CD8-positive, alpha-beta memory T cell (primary cell): ENCODE results near the gene LNX1. TPM values are rescaled to one million over a fixed set of nuclear protein-coding genes. Genes with fewer than 3 reads are reported as not detected.

Experiments
- CTCF ChIA-PET: fragments of 350-600 bp; sonication (Branson Sonifier 250); formaldehyde crosslinking; loops from one replicate; lab custom pipeline; 2021; ENCODE audit warnings: antibody characterized with exemption; lab: Charles Lee
- POLR2A ChIA-PET: fragments of 350-600 bp; sonication (Branson Sonifier 250); formaldehyde crosslinking; loops from one replicate; lab custom pipeline; 2021; ENCODE audit warnings: antibody characterized with exemption; lab: Charles Lee
- DNase-seq, 5 donors: peaks; one replicate each; pipeline versions ENCODE4 v3.0.0 to v3.0.0-alpha.2; 2020 to 2022; ENCODE audit warnings: mixed read lengths in 1 of 5
- H3K27ac ChIP-seq: one replicate; pipeline ENCODE4 v1.7.0; 2013; ENCODE audit warnings: low read depth, mild to moderate bottlenecking, low read length, moderate library complexity
- H3K27me3 ChIP-seq: 2 replicates; pipeline ENCODE4 v1.7.0; 2013; ENCODE audit warnings: low read length, mild to moderate bottlenecking; ENCODE audit not compliant: insufficient read depth, poor library complexity, severe bottlenecking
- H3K36me3 ChIP-seq: 2 replicates; pipeline ENCODE4 v1.7.0; 2013; ENCODE audit warnings: mild to moderate bottlenecking, low read length, moderate library complexity; ENCODE audit not compliant: insufficient read depth
- H3K4me1 ChIP-seq: 2 replicates; pipeline ENCODE4 v1.7.0; 2013; ENCODE audit warnings: mild to moderate bottlenecking, low read length, moderate library complexity; ENCODE audit not compliant: insufficient read depth
- H3K4me3 ChIP-seq: 2 replicates; pipeline ENCODE4 v1.7.0; 2013; ENCODE audit warnings: mild to moderate bottlenecking, low read length
- H3K9me3 ChIP-seq: 2 replicates; pipeline ENCODE4 v1.7.0; 2013; ENCODE audit warnings: mild to moderate bottlenecking, low read length
- H3K27ac Mint-ChIP-seq, 8 donors: one replicate each; pipeline ENCODE4 v1.8.0; 2020 to 2021; ENCODE audit warnings: mixed read lengths in 8 of 8, mild to moderate bottlenecking in 6 of 8, inconsistent platforms in 3 of 8, moderate library complexity in 3 of 8
- H3K27me3 Mint-ChIP-seq, 2 donors: one replicate each; pipeline ENCODE4 v1.8.0; 2020 to 2021; ENCODE audit warnings: mixed read lengths in 2 of 2, mild to moderate bottlenecking in 1 of 2, moderate library complexity in 1 of 2
- H3K36me3 Mint-ChIP-seq, 3 donors: one replicate each; pipeline ENCODE4 v1.8.0; 2020 to 2021; ENCODE audit warnings: mixed read lengths in 3 of 3, inconsistent platforms in 1 of 3, mild to moderate bottlenecking in 1 of 3
- H3K4me1 Mint-ChIP-seq, 3 donors: one replicate each; pipeline ENCODE4 v1.8.0; 2020 to 2021; ENCODE audit warnings: mixed read lengths in 3 of 3, inconsistent platforms in 1 of 3, mild to moderate bottlenecking in 1 of 3
- H3K4me3 Mint-ChIP-seq, 7 donors: one replicate each; pipeline ENCODE4 v1.8.0; 2020 to 2021; ENCODE audit warnings: mixed read lengths in 7 of 7, mild to moderate bottlenecking in 6 of 7, moderate library complexity in 4 of 7, inconsistent platforms in 2 of 7
- H3K9me3 Mint-ChIP-seq, 5 donors: one replicate each; pipeline ENCODE4 v1.8.0; 2020 to 2022; ENCODE audit warnings: mixed read lengths in 5 of 5, mild to moderate bottlenecking in 3 of 5, moderate library complexity in 2 of 5, inconsistent platforms in 1 of 5
- polyA plus RNA-seq: library from polyadenylated mRNA; unstranded; fragments of 300-500 nt; fragmentation: Illumina TruSeq; gene quantifications from one replicate; pipeline ENCODE4 v1.2.3, GENCODE V29; 2021
- total RNA-seq, 2 experiments: library from RNA; stranded (reverse); gene quantifications; one replicate each; pipeline ENCODE4 v1.2.3, GENCODE V29; 2021

LNX1 gene
- total and polyA plus RNA-seq, 3 experiments from 2014 or later = 0.30 TPM; not detected in 2

DNA sequence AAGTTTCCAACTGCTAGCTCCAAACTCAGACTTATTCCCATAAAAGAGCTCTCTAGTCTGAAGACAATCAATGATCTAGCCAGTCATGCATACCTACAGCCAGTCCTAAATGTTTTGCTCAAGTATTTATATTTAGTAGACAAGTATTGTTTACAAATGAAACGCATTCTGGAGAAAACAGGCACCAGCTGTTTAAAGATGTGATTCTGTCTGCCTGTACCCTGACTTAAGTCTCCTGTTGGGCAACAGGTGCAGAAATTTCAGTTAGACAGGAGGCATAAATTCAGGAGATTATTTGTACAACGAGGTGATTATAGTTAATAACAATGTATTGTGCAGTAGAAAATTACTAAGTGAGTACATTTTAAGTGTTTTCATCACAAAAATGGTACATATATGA, 28.9 kb downstream of the LNX1 start:
- no peaks in the 10 kb centered on the region for H3K36me3 Mint-ChIP-seq
- H3K9me3 Mint-ChIP-seq = peaks cover 0 to 1% (median 0%) of the 10 kb centered on the region in 5 donors
- no peak for DNase-seq
- ChIA-PET POLR2A (no interaction called here), CTCF (no interaction called here)
- no peak overlapping the region for H3K4me3 Mint-ChIP-seq
- no peaks in the 10 kb centered on the region for H3K4me1 Mint-ChIP-seq
- H3K9me3 ChIP-seq = no peaks in the 10 kb centered on the region
- no peaks in the 10 kb centered on the region for H3K36me3 ChIP-seq
- no peaks in the 10 kb centered on the region for H3K4me1 ChIP-seq
- peaks cover 6 to 7% of the 10 kb centered on the region in 2 donors for H3K27me3 Mint-ChIP-seq
- H3K4me3 ChIP-seq = no peak overlapping the region
- no peaks in the 10 kb centered on the region for H3K27me3 ChIP-seq
- no peak overlapping the region for H3K27ac Mint-ChIP-seq
- H3K27ac ChIP-seq = no peak overlapping the region

DNA sequence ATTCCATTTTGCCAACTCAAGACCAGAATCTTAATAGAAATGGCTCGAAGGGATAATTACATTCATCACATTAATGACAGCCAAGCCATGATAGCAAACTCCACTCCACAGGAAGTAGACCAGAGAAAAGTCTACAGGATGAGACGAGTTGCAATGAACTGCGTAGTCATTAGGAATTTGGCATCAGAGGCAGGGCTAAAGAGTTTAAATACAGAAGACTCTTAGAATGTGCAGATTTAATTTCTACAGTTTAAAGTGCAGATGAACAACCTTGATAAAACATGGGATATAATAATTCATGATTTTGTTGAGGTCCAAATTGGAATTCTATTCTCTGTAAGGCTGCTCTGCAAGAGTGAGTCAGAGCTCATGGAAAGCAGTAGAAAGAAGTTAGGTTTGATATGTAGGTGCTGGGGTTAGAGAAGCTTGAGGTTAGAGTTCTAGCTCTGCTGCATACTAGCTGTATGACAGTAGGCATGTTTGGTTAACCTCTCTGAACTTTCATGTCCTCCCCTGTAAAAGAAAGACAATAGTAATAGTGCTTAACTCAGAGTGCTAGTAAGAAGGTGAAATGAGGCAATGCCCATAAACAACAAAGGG, 32.2 kb downstream of the LNX1 start:
- DNase-seq = no peak
- no peaks in the 10 kb centered on the region for H3K36me3 ChIP-seq
- peaks cover under 1 to 14% of the 10 kb centered on the region in 2 donors for H3K27me3 Mint-ChIP-seq
- no peaks in the 10 kb centered on the region for H3K9me3 ChIP-seq
- H3K27me3 ChIP-seq = no peaks in the 10 kb centered on the region
- no peak overlapping the region for H3K4me3 ChIP-seq
- H3K4me3 Mint-ChIP-seq = no peak overlapping the region
- H3K4me1 ChIP-seq = no peaks in the 10 kb centered on the region
- H3K4me1 Mint-ChIP-seq = no peaks in the 10 kb centered on the region
- ChIA-PET CTCF (no interaction called here), POLR2A (no interaction called here)
- H3K27ac ChIP-seq = no peak overlapping the region
- H3K27ac Mint-ChIP-seq = no peak overlapping the region
- H3K9me3 Mint-ChIP-seq = peaks cover 0 to 2% (median 0%) of the 10 kb centered on the region in 5 donors
- no peaks in the 10 kb centered on the region for H3K36me3 Mint-ChIP-seq

DNA sequence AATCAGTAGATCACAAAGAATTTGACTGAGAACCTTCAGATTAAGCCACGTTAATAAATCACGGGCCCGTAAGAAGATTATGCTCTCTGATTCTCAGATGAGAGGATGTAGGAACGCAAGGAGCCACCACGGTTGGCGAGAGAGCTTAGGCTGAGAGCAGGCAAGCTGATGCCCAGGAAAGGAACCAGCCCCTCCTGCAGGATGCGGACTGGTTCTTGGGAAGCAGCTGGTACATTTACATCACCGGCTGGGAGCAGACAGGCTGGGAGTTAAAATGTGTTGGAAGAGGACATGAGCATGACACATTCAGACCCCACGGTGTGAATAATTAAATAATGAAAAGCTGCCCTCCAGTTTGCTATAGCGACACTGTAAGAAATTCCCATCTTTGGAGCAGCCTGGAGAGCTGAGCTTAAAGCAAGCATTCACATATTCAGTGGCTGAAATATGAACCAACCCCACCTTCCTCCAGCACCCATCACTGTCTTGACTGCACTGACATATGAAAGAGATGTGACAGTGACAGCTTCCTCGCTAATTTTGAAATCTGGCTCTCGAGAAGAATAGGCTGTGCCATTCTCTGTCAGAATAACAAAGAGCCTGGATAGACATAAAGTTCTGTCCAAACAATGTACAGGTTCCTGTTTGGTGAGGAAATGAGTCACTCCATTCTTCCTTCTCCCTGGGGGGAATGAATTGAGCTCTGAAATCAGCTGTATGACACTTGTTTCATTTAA, 33.1 kb downstream of the LNX1 start:
- Histone ChIP-seq H3K4me3 (no peak overlapping the region), H3K4me1 (no peaks in the 10 kb centered on the region), H3K27me3 (no peaks in the 10 kb centered on the region), H3K36me3 (no peaks in the 10 kb centered on the region), H3K9me3 (no peaks in the 10 kb centered on the region), H3K27ac (no peak overlapping the region)
- ChIA-PET POLR2A (no interaction called here), CTCF (no interaction called here)
- no peak for DNase-seq
- peaks cover 0 to 14% of the 10 kb centered on the region in 2 donors for H3K27me3 Mint-ChIP-seq
- no peaks in the 10 kb centered on the region for H3K4me1 Mint-ChIP-seq
- no peak overlapping the region for H3K4me3 Mint-ChIP-seq
- H3K9me3 Mint-ChIP-seq = peaks cover 0 to 2% (median 0%) of the 10 kb centered on the region in 5 donors
- H3K27ac Mint-ChIP-seq = no peak overlapping the region
- H3K36me3 Mint-ChIP-seq = no peaks in the 10 kb centered on the region

GRCh38 chr4:53557669-53558064, 33.6 kb downstream of the LNX1 start:
- H3K4me1 ChIP-seq = no peaks in the 10 kb centered on the region
- no peaks in the 10 kb centered on the region for H3K4me1 Mint-ChIP-seq
- H3K4me3 Mint-ChIP-seq = no peak overlapping the region
- H3K9me3 Mint-ChIP-seq = peaks cover 0 to 2% (median 0%) of the 10 kb centered on the region in 5 donors
- no peak for DNase-seq
- no peak overlapping the region for H3K4me3 ChIP-seq
- POLR2A ChIA-PET = no interaction called here
- CTCF ChIA-PET = no interaction called here
- H3K27me3 ChIP-seq = no peaks in the 10 kb centered on the region
- H3K9me3 ChIP-seq = no peaks in the 10 kb centered on the region
- H3K27ac ChIP-seq = no peak overlapping the region
- no peaks in the 10 kb centered on the region for H3K36me3 ChIP-seq
- H3K36me3 Mint-ChIP-seq = no peaks in the 10 kb centered on the region
- no peak overlapping the region for H3K27ac Mint-ChIP-seq
- peaks cover 0 to 14% of the 10 kb centered on the region in 2 donors for H3K27me3 Mint-ChIP-seq

GRCh38 chr4:53556651-53557050, 34.6 kb downstream of the LNX1 start:
- no peaks in the 10 kb centered on the region for H3K4me1 Mint-ChIP-seq
- H3K9me3 Mint-ChIP-seq = peaks cover 0 to 3% (median 0%) of the 10 kb centered on the region in 5 donors
- no peaks in the 10 kb centered on the region for H3K36me3 Mint-ChIP-seq
- ChIA-PET POLR2A (no interaction called here), CTCF (no interaction called here)
- no peaks in the 10 kb centered on the region for H3K9me3 ChIP-seq
- H3K27me3 Mint-ChIP-seq = peaks cover 0 to 7% of the 10 kb centered on the region in 2 donors
- H3K4me3 ChIP-seq = no peak overlapping the region
- H3K4me1 ChIP-seq = no peaks in the 10 kb centered on the region
- no peak overlapping the region for H3K4me3 Mint-ChIP-seq
- H3K27ac ChIP-seq = no peak overlapping the region
- no peaks in the 10 kb centered on the region for H3K27me3 ChIP-seq
- no peaks in the 10 kb centered on the region for H3K36me3 ChIP-seq
- no peak overlapping the region for H3K27ac Mint-ChIP-seq
- DNase-seq = no peak

- Histone ChIP-seq H3K27me3 (no peaks in the 10 kb centered on the region), H3K4me1 (no peaks in the 10 kb centered on the region), H3K9me3 (no peaks in the 10 kb centered on the region), H3K36me3 (no peaks in the 10 kb centered on the region), H3K4me3 (no peak overlapping the region), H3K27ac (no peak overlapping the region)
- no peak overlapping the region for H3K27ac Mint-ChIP-seq
- peaks cover 0 to 5% (median under 1%) of the 10 kb centered on the region in 5 donors for H3K9me3 Mint-ChIP-seq
- ChIA-PET POLR2A (no interaction called here), CTCF (no interaction called here)
- peaks cover 0 to 8% of the 10 kb centered on the region in 2 donors for H3K27me3 Mint-ChIP-seq
- H3K4me1 Mint-ChIP-seq = no peaks in the 10 kb centered on the region
- no peaks in the 10 kb centered on the region for H3K36me3 Mint-ChIP-seq
- no peak overlapping the region for H3K4me3 Mint-ChIP-seq
- DNase-seq = no peak
These were observed 37.6 kb downstream of the LNX1 start for GRCh38 chr4:53553486-53554210.

GRCh38 chr4:53552711-53553110, 38.6 kb downstream of the LNX1 start:
- no peaks in the 10 kb centered on the region for H3K36me3 ChIP-seq
- no peaks in the 10 kb centered on the region for H3K9me3 ChIP-seq
- ChIA-PET POLR2A (no interaction called here), CTCF (no interaction called here)
- Mint-ChIP-seq H3K36me3 (no peaks in the 10 kb centered on the region), H3K27me3 (peaks cover 4 to 12% of the 10 kb centered on the region in 2 donors), H3K4me3 (no peak overlapping the region), H3K4me1 (no peaks in the 10 kb centered on the region), H3K27ac (no peak overlapping the region), H3K9me3 (peaks cover 0 to 6% (median 4%) of the 10 kb centered on the region in 5 donors)
- H3K4me3 ChIP-seq = no peak overlapping the region
- no peaks in the 10 kb centered on the region for H3K4me1 ChIP-seq
- no peaks in the 10 kb centered on the region for H3K27me3 ChIP-seq
- DNase-seq = no peak
- no peak overlapping the region for H3K27ac ChIP-seq

DNA sequence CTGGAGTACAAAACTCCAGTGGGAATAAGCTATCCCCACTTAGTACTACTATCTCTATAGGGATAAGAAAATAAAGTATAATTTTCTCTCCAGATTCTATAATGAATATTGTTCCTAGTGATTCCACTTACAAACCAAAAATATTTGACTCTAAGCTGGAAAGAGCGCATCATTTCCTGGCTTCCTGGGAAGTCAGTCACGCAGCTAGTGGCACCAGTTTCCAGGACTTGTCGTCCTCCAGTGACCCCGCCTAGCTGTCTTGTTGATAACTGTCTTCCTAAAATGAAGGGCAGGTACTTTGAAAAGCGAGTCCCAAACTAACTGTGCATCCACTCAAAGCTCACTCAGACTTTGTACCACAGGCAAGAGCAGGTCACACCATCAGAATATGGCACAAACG, 39.3 kb downstream of the LNX1 start:
- no peaks in the 10 kb centered on the region for H3K36me3 ChIP-seq
- H3K9me3 ChIP-seq = no peaks in the 10 kb centered on the region
- CTCF ChIA-PET = no interaction called here
- DNase-seq = no peak
- H3K4me3 ChIP-seq = no peak overlapping the region
- Mint-ChIP-seq H3K4me3 (no peak overlapping the region), H3K36me3 (no peaks in the 10 kb centered on the region), H3K9me3 (peaks cover under 1 to 6% (median 4%) of the 10 kb centered on the region in 5 donors), H3K27ac (no peak overlapping the region), H3K4me1 (no peaks in the 10 kb centered on the region), H3K27me3 (peaks cover 4 to 19% of the 10 kb centered on the region in 2 donors)
- H3K4me1 ChIP-seq = no peaks in the 10 kb centered on the region
- POLR2A ChIA-PET = no interaction called here
- no peaks in the 10 kb centered on the region for H3K27me3 ChIP-seq
- H3K27ac ChIP-seq = no peak overlapping the region
